ENCODE data around the gene NTRK3.

Gene NTRK3

GRCh38 chr15:88177451-88177850 is 79.1 kb downstream of the NTRK3 start:
- TF ChIP-seq EZH2 (IDR thresholded peaks at IDR 0.05), result no peak
- no peak for TF ChIP-seq POLR2AphosphoS5 (IDR thresholded peaks at IDR 0.05; ENCODE audit: borderline replicate concordance, low read depth, low read length)
- no peak for TF ChIP-seq FOXP2 (optimal IDR thresholded peaks at IDR 0.05; ENCODE audit: control extremely low read depth, extremely low read length, insufficient read depth)

GRCh38 chr15:88174571-88174970 is 82.0 kb downstream of the NTRK3 start:
- no peak overlapping the region for H3K27ac ChIP-seq
- no peaks in the 10 kb centered on the region for H3K9me3 ChIP-seq (ENCODE audit: low read depth, low read length)
- H3K4me3 ChIP-seq, result no peak overlapping the region
- no peak for TF ChIP-seq FOXP2 (optimal IDR thresholded peaks at IDR 0.05; ENCODE audit: control extremely low read depth, extremely low read length, insufficient read depth)
- TF ChIP-seq EZH2 (IDR thresholded peaks at IDR 0.05), result no peak
- no peak for TF ChIP-seq POLR2AphosphoS5 (IDR thresholded peaks at IDR 0.05; ENCODE audit: borderline replicate concordance, low read depth, low read length)
- DNase-seq (ENCODE audit: low read depth, low spot score), result no peak
- no peak overlapping the region for H3K9ac ChIP-seq (ENCODE audit: insufficient read length)
- no peaks in the 10 kb centered on the region for H3K36me3 ChIP-seq (ENCODE audit: insufficient read depth, low read length)

More at GRCh38 chr15:88177451-88177850, 79.1 kb downstream of the NTRK3 start:
- Histone ChIP-seq H3K36me3 (ENCODE audit: insufficient read depth, low read length) (no peaks in the 10 kb centered on the region), H3K4me3 (no peak overlapping the region), H3K9ac (ENCODE audit: insufficient read length) (no peak overlapping the region), H3K27ac (no peak overlapping the region), H3K9me3 (ENCODE audit: low read depth, low read length) (no peaks in the 10 kb centered on the region)
- DNase-seq (ENCODE audit: low read depth, low spot score), result no peak

DNA sequence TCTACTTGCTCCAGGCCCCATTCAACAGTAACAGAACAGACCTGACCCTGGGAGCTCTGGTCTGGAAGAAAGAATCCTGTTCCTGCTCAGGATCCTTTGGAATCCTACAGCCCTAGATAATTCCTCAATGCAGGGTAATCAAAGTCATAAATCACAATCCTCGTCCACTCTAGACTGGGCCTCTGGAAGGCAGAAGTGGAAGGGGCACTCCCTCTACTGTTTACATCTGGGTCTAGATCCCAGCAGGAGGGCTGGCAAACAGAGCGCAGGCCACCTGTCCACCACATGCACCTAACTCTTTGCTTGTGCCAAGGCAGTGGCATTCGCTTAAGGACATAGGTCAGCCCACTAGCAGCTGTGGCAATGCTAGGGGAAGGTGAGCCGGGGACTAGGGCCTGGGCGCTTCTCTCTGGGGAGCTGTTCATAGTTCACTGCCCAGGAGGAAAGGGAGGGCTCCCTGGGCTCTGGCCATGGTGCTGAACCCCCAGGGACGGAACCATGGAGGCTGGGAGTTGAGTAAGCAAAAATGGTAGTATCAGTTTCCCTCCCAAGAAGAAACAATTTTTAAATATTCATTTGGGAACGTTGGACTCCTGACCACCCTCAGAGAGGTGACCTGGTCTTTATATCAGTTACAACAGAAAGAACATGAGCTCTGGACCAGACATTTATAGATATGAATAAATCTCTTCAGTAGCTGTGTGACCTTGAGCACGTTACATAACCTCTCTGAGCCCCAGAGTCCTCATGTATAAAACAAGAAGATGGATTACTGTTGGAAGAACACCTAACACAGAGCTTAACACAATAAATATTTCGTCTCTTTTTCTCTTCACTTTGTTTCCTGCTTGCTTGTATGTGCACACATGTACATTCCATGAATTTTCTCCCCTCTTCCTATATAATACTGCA is 90.2 kb downstream of the NTRK3 start:
- TF ChIP-seq EZH2 (IDR thresholded peaks at IDR 0.05) (no peak), POLR2AphosphoS5 (IDR thresholded peaks at IDR 0.05; ENCODE audit: borderline replicate concordance, low read depth, low read length) (no peak), FOXP2 (optimal IDR thresholded peaks at IDR 0.05; ENCODE audit: control extremely low read depth, extremely low read length, insufficient read depth) (no peak)
- DNase-seq (ENCODE audit: low read depth, low spot score), result no peak
- Histone ChIP-seq H3K9me3 (ENCODE audit: low read depth, low read length) (no peaks in the 10 kb centered on the region), H3K36me3 (ENCODE audit: insufficient read depth, low read length) (no peaks in the 10 kb centered on the region), H3K9ac (ENCODE audit: insufficient read length) (no peak overlapping the region), H3K4me3 (no peak overlapping the region), H3K27ac (no peak overlapping the region)

DNA sequence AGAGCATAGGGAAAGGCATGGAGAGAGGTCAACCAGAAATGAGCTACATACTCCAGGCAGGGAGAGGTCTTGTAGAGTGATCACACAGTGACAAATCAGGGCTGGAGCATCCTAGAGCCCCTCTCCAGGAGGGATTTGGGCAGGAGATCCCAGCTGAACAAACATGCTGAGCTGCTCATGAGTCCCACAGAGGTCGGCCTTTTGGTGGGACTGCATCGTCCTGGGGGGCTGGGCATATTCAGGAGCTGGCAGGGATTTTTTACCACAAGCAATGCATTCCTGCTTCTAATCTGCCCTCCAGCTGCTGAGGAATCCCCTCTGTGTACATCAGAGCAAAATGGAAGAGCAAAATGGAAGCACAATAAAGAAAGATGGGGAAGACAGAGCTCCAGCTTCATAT is 94.9 kb downstream of the NTRK3 start:
- TF ChIP-seq POLR2AphosphoS5 (IDR thresholded peaks at IDR 0.05; ENCODE audit: borderline replicate concordance, low read depth, low read length) (no peak), FOXP2 (optimal IDR thresholded peaks at IDR 0.05; ENCODE audit: control extremely low read depth, extremely low read length, insufficient read depth) (no peak), EZH2 (IDR thresholded peaks at IDR 0.05) (no peak)

GRCh38 chr15:88155310-88155709 is 101.2 kb downstream of the NTRK3 start:
- Histone ChIP-seq H3K27ac (no peak overlapping the region), H3K4me3 (no peak overlapping the region), H3K9me3 (ENCODE audit: low read depth, low read length) (no peaks in the 10 kb centered on the region), H3K36me3 (ENCODE audit: insufficient read depth, low read length) (no peaks in the 10 kb centered on the region), H3K9ac (ENCODE audit: insufficient read length) (no peak overlapping the region)
- TF ChIP-seq EZH2 (IDR thresholded peaks at IDR 0.05) (no peak), POLR2AphosphoS5 (IDR thresholded peaks at IDR 0.05; ENCODE audit: borderline replicate concordance, low read depth, low read length) (no peak), FOXP2 (optimal IDR thresholded peaks at IDR 0.05; ENCODE audit: control extremely low read depth, extremely low read length, insufficient read depth) (no peak)
- DNase-seq (ENCODE audit: low read depth, low spot score), result no peak

More for the DNA sequence above, 94.9 kb downstream of the NTRK3 start:
- no peak overlapping the region for H3K4me3 ChIP-seq
- no peak for DNase-seq (ENCODE audit: low read depth, low spot score)
- H3K36me3 ChIP-seq (ENCODE audit: insufficient read depth, low read length), result no peaks in the 10 kb centered on the region
- no peaks in the 10 kb centered on the region for H3K9me3 ChIP-seq (ENCODE audit: low read depth, low read length)
- H3K9ac ChIP-seq (ENCODE audit: insufficient read length), result no peak overlapping the region
- H3K27ac ChIP-seq, result no peak overlapping the region

DNA sequence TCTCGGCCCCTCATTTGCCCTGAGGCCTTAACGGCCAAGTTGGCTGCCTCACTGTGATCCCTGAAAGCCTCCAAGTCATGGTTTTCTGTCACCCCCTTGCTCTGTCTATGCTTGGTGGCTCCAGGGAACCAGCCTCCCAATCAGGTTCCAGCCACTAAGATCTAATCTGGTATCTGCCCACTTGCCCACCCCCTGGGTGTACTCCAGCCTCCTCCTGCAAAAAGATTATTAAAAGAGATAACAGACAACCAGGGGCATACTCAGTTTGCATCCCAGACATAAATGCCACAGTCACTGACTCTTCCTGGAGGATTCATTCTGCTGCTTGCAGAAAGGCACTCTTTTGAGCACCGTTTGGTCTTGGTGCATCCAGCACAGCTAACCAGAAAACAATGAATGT is 103.9 kb downstream of the NTRK3 start:
- H3K4me3 ChIP-seq, result no peak overlapping the region
- no peaks in the 10 kb centered on the region for H3K36me3 ChIP-seq (ENCODE audit: insufficient read depth, low read length)
- TF ChIP-seq FOXP2 (optimal IDR thresholded peaks at IDR 0.05; ENCODE audit: control extremely low read depth, extremely low read length, insufficient read depth) (no peak), POLR2AphosphoS5 (IDR thresholded peaks at IDR 0.05; ENCODE audit: borderline replicate concordance, low read depth, low read length) (no peak), EZH2 (IDR thresholded peaks at IDR 0.05) (no peak)
- DNase-seq (ENCODE audit: low read depth, low spot score), result no peak
- H3K27ac ChIP-seq, result no peak overlapping the region
- H3K9me3 ChIP-seq (ENCODE audit: low read depth, low read length), result no peaks in the 10 kb centered on the region
- H3K9ac ChIP-seq (ENCODE audit: insufficient read length), result no peak overlapping the region

GRCh38 chr15:88147760-88148159 is 108.8 kb downstream of the NTRK3 start:
- no peak for DNase-seq (ENCODE audit: low read depth, low spot score)
- no peak for TF ChIP-seq FOXP2 (optimal IDR thresholded peaks at IDR 0.05; ENCODE audit: control extremely low read depth, extremely low read length, insufficient read depth)
- no peak for TF ChIP-seq EZH2 (IDR thresholded peaks at IDR 0.05)
- TF ChIP-seq POLR2AphosphoS5 (IDR thresholded peaks at IDR 0.05; ENCODE audit: borderline replicate concordance, low read depth, low read length), result no peak
- no peak overlapping the region for H3K27ac ChIP-seq
- no peaks in the 10 kb centered on the region for H3K36me3 ChIP-seq (ENCODE audit: insufficient read depth, low read length)
- H3K4me3 ChIP-seq, result no peak overlapping the region
- no peaks in the 10 kb centered on the region for H3K9me3 ChIP-seq (ENCODE audit: low read depth, low read length)
- no peak overlapping the region for H3K9ac ChIP-seq (ENCODE audit: insufficient read length)

- TF ChIP-seq POLR2AphosphoS5 (IDR thresholded peaks at IDR 0.05; ENCODE audit: borderline replicate concordance, low read depth, low read length), result no peak
- TF ChIP-seq FOXP2 (optimal IDR thresholded peaks at IDR 0.05; ENCODE audit: control extremely low read depth, extremely low read length, insufficient read depth), result no peak
- no peak for TF ChIP-seq EZH2 (IDR thresholded peaks at IDR 0.05)
- Histone ChIP-seq H3K9ac (ENCODE audit: insufficient read length) (no peak overlapping the region), H3K9me3 (ENCODE audit: low read depth, low read length) (no peaks in the 10 kb centered on the region), H3K27ac (no peak overlapping the region), H3K4me3 (no peak overlapping the region), H3K36me3 (ENCODE audit: insufficient read depth, low read length) (no peaks in the 10 kb centered on the region)
- no peak for DNase-seq (ENCODE audit: low read depth, low spot score)
Observed at GRCh38 chr15:88144921-88145653, 111.5 kb downstream of the NTRK3 start.

All from SK-N-MC (cell line).